NB4 (cell line): Measurements from ENCODE around the gene IQGAP3.

ENCODE experiments used
- DNase-seq: peaks from one replicate; pipeline ENCODE4 v3.0.0; 2010; ENCODE audit warnings: low read depth
- H3K4me3 ChIP-seq: one replicate; pipeline ENCODE4 v1.5.1; 2011; ENCODE audit warnings: mild to moderate bottlenecking, low read depth, low read length, moderate library complexity
- MYC ChIP-seq: IDR thresholded peaks from 2 replicates; pipeline ENCODE4 v1.6.1; 2011; ENCODE audit warnings: low read depth, low read length
- POLR2A ChIP-seq: IDR thresholded peaks from 2 replicates; pipeline ENCODE4 v1.6.1; 2011; ENCODE audit warnings: mild to moderate bottlenecking; ENCODE audit not compliant: insufficient read length; ENCODE audit errors: extremely low read depth
- TF ChIP-seq, protein P1 (sequence below): IDR thresholded peaks from 2 replicates; pipeline ENCODE4 v1.6.1; 2011; ENCODE audit warnings: low read depth, low read length
- TF ChIP-seq, protein P2 (sequence below): IDR thresholded peaks from one replicate; pipeline ENCODE4 v1.5.1; 2012; ENCODE audit warnings: low read depth, low read length

The IQGAP3 gene

DNA sequence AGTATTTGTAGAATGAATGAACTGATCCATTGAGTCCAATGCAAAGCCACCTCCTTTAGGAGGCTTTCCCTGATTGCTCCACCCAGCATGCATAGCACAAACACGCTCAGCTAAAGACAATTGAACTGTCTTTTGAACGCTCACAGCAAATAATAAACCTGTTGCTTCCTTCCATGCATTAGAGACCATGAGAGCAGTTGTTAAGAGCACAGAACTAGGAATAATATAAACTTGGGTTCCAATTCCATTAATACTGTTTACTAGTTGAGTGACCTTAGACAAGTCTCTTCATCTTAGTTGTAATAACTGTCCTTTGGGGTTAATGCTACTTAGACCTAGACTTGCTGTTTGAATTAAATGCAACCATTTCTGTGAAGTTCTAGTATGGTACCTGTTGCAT lies 65.9 kb downstream of the IQGAP3 start:
- TF ChIP-seq, protein P1, sequence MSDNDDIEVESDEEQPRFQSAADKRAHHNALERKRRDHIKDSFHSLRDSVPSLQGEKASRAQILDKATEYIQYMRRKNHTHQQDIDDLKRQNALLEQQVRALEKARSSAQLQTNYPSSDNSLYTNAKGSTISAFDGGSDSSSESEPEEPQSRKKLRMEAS, result no peak
- TF ChIP-seq MYC (no peak), POLR2A (no peak)
- TF ChIP-seq, protein P2, sequence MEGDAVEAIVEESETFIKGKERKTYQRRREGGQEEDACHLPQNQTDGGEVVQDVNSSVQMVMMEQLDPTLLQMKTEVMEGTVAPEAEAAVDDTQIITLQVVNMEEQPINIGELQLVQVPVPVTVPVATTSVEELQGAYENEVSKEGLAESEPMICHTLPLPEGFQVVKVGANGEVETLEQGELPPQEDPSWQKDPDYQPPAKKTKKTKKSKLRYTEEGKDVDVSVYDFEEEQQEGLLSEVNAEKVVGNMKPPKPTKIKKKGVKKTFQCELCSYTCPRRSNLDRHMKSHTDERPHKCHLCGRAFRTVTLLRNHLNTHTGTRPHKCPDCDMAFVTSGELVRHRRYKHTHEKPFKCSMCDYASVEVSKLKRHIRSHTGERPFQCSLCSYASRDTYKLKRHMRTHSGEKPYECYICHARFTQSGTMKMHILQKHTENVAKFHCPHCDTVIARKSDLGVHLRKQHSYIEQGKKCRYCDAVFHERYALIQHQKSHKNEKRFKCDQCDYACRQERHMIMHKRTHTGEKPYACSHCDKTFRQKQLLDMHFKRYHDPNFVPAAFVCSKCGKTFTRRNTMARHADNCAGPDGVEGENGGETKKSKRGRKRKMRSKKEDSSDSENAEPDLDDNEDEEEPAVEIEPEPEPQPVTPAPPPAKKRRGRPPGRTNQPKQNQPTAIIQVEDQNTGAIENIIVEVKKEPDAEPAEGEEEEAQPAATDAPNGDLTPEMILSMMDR, result no peak
- DNase-seq, result no peak
- H3K4me3 ChIP-seq, result no peak overlapping the region

DNA sequence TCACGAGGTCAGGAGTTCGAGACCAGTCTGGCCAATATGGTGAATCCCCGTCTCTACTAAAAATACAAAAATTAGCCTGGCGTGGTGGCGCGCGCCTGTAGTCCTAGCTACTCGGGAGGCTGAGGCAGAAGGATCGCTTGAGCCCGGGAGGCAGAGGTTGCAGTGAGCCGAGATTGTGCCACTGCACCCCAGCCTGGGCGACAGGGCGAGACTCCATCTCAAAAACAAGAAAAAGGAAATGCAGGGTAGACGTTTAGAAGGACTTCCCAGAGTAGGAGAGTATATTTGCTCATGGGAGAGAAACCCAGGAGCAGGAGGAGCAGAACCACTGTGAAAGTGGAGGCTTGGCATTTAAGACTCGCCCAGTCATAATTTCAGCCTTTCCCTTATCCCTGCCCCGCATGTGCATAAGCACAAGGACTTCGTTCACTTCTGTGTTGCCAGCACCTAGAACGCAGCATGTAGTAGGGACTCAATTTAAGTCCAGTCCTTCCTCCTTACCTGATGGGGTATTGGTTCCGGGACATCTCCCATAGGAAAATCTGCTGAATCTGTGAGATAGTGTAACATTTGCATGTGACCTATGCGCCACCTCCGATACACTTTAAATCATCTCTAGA lies 66.6 kb downstream of the IQGAP3 start:
- no peak overlapping the region for H3K4me3 ChIP-seq
- no peak for DNase-seq
- TF ChIP-seq, protein P2, result no peak
- TF ChIP-seq POLR2A (no peak), MYC (no peak)
- TF ChIP-seq, protein P1, result no peak

DNA sequence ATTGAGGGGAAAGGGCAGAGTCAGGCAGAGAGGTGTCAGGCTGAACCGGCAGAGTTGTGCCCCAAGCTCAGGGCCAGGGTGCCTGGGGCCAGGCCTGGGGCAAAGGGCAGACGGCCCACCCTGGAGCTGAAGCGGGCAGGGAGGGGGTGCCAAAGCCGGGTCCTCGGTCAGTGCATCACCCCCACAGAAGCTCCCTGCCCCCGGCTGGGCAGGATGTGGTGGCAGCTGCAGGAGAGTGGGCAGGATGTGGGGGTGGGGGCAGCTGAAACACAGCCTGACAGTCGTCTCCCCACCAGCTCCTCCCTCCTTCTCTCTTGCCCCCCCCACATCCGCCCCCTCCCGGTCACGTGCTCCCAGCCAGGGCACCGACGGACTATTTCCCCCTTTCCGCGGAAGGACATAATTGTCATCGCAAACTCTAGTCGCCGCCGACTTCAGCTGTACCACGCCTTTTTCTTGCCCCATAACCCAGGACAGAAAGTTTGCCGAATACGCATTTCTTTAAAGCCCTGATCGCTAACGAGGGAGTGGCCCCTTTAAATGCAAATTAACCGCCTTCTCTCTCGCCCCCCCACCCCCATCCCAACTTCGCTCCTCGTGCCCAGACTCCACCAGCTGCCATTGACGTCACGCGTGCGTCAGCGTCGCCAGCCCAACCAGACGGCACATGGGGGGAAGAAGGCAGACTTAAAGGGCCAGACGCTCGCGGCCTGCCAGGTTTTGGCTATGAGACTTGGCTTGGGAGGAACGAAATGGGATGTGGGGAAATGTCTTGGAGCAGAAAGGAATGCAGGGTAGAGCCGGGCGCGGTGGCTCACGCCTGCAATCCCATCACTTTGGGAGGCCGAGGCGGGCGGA lies 67.3 kb downstream of the IQGAP3 start:
- peak; percentile 98 for DNase-seq
- no peak for TF ChIP-seq POLR2A
- peak; percentile 81 for TF ChIP-seq MYC
- TF ChIP-seq, protein P1, result peak; percentile 89
- peak overlapping the region; percentile 35 for H3K4me3 ChIP-seq

DNA sequence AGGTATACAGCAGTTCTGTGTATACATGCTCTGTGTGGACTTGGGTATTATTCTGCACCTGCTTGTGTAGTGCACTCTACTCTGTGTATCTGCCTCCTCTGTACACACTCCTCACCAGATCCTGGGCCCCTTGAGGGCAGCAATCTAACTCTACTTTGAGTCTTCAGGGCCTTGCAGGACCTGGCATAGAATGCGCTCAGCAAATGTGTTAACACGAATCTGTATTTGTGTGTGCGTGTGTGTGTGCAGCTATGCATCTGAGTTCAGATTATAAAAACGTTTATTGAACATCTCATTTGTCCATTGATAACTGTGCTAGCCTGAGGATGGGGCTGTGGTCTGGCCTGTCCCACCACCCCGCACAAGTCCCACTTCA lies 67.9 kb downstream of the IQGAP3 start:
- H3K4me3 ChIP-seq, result peak overlapping the region; percentile 34
- DNase-seq, result peak; percentile 66
- TF ChIP-seq POLR2A, result no peak
- TF ChIP-seq, protein P2, result no peak
- TF ChIP-seq, protein P1, result no peak

DNA sequence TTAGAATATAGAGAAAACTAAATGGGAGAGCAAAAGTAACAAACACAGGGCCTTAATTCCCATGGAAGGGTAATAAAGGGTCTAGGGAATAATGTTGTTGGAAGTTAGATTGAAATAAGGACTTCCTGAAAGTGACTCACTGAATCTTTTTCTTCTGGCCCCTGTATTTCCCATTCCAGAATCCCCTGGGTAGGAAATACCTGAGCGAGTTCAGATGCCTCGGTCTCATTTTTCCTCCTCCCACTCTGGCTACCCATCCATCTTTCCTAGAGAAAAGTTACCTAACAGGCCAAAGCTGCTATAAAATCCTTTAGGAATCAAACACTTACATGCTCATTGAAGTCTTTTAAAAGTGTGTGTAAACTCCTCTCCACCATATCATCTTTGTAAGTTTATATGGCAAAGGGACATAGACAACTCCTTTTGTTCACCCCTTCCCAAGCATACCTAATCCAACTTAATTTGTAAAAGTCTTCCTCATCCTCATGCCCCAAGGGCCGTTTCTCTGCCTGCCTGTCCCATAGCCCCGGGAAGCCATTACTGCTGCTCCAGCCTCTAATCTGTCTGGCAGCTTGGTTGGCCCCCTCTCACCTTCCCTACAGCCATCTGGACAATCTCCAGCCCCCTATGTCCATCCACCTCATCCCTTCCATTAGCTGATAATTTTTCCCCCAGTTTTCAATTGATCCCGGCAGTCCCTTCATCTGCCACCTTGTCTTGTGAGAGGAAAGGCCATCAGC lies 68.5 kb downstream of the IQGAP3 start:
- TF ChIP-seq, protein P1, result no peak
- TF ChIP-seq, protein P2, result no peak
- TF ChIP-seq MYC (no peak), POLR2A (no peak)
- H3K4me3 ChIP-seq, result peak overlapping the region; percentile 34
- DNase-seq, result no peak
